T-helper 17 cell (primary cell): ENCODE measurements around the gene ALG13. TPM values are rescaled to one million over a fixed set of nuclear protein-coding genes. Genes with fewer than 3 reads are reported as not detected.
"Not testable (repeated sequence)": the region's sequence is repeated elsewhere in the genome, so short reads cannot be mapped to it uniquely, and the experiment has no call there.

Experiments
- ATAC-seq: fragments of 150-1000 bp; cut with Tn5 transposase; 2 replicates; pipeline ENCODE4 v1.10.0; 2021; ENCODE audit warnings: mild to moderate bottlenecking, moderate library complexity
- DNase-seq, 3 donors: peaks; one replicate each; pipeline versions ENCODE4 v3.0.0 to v3.0.0-alpha.2; 2020 to 2021
- H3K9me3 ChIP-seq: one replicate; pipeline ENCODE4 v1.7.0; 2013; ENCODE audit warnings: low read length, mild to moderate bottlenecking; ENCODE audit not compliant: control insufficient read depth, poor library complexity, severe bottlenecking
- H3K27ac Mint-ChIP-seq: one replicate; pipeline ENCODE4 v1.8.0; 2022; ENCODE audit warnings: mild to moderate bottlenecking, moderate library complexity, mixed read lengths
- H3K27me3 Mint-ChIP-seq: one replicate; pipeline ENCODE4 v1.8.0; 2022; ENCODE audit warnings: mixed read lengths
- H3K36me3 Mint-ChIP-seq: one replicate; pipeline ENCODE4 v1.8.0; 2022; ENCODE audit warnings: low read depth, mixed read lengths
- H3K4me1 Mint-ChIP-seq: one replicate; pipeline ENCODE4 v1.8.0; 2022; ENCODE audit warnings: mild to moderate bottlenecking, mixed read lengths
- H3K4me3 Mint-ChIP-seq: one replicate; pipeline ENCODE4 v1.8.0; 2022; ENCODE audit warnings: mild to moderate bottlenecking, moderate library complexity, mixed read lengths
- total RNA-seq, 4 donors: library from RNA in 2 of 4; stranded (reverse) in 2 of 4; gene quantifications; one replicate each; pipeline ENCODE4 v1.2.3 and lab custom pipeline; 2022 to 2026

Gene ALG13
- total RNA-seq, 2 donors from 2014 or later: 74.1 to 87.6 TPM

- ATAC-seq (no peak), DNase-seq (no peak)
- H3K9me3 ChIP-seq: no peaks in the 10 kb centered on the region
- H3K27ac Mint-ChIP-seq: no peak overlapping the region
- H3K4me1 Mint-ChIP-seq: no peaks in the 10 kb centered on the region
- H3K27me3 Mint-ChIP-seq: no peaks in the 10 kb centered on the region
- H3K4me3 Mint-ChIP-seq: no peak overlapping the region
- H3K36me3 Mint-ChIP-seq: no peaks in the 10 kb centered on the region
Measured at GRCh38 chrX:111784667-111785066, 103.7 kb downstream of the ALG13 start.

- ATAC-seq, H3K27me3 Mint-ChIP-seq, H3K4me3 Mint-ChIP-seq, H3K36me3 Mint-ChIP-seq, H3K4me1 Mint-ChIP-seq, DNase-seq, H3K9me3 ChIP-seq, H3K27ac Mint-ChIP-seq: not testable (repeated sequence)
Measured at GRCh38 chrX:111790054-111790453, 109.1 kb downstream of the ALG13 start.

Other genes starting within 250 kb of the ALG13 start
- gene SERTM2, start 169.5 kb upstream of the ALG13 start, total RNA-seq: not detected
- gene TRPC5OS, start 195.0 kb downstream of the ALG13 start, total RNA-seq: not detected